Keratinocyte (primary cell): ENCODE data around the gene ALOX5AP. TPM values are rescaled to one million over a fixed set of nuclear protein-coding genes. Genes with fewer than 3 reads are reported as not detected.

Experiments used
- DNase-seq: peaks from one replicate; pipeline ENCODE4 v3.0.0-alpha.2; 2011; ENCODE audit warnings: low read depth, missing footprints, low spot score
- FAIRE-seq: peaks from 2 replicates; lab custom pipeline; 2011; peaks lifted over from hg19 to GRCh38; lab: Jason Lieb, UNC
- H2AFZ ChIP-seq: 2 replicates; pipeline ENCODE4 v1.6.0; 2012; ENCODE audit warnings: low read length, control low read depth, inconsistent platforms; ENCODE audit not compliant: control insufficient read depth
- H3K27ac ChIP-seq: 2 replicates; pipeline ENCODE4 v1.5.1; 2011; ENCODE audit warnings: low read length; ENCODE audit not compliant: control insufficient read depth, insufficient read depth
- H3K27me3 ChIP-seq: 3 replicates; pipeline ENCODE4 v1.6.0; 2011; ENCODE audit warnings: low read length; ENCODE audit not compliant: control insufficient read depth, insufficient read depth; ENCODE audit errors: extremely low read depth
- H3K36me3 ChIP-seq, 2 experiments: 2 replicates in 1 of 2; 3 replicates in 1 of 2; pipeline ENCODE4 v1.5.1; 2011; ENCODE audit warnings: low read length in 2 of 2, mild to moderate bottlenecking in 1 of 2; ENCODE audit not compliant: control insufficient read depth in 2 of 2, insufficient read depth in 2 of 2; ENCODE audit errors: extremely low read depth in 1 of 2
- H3K4me1 ChIP-seq: 3 replicates; pipeline ENCODE4 v1.5.1; 2011; ENCODE audit warnings: low read length; ENCODE audit not compliant: control insufficient read depth, insufficient read depth; ENCODE audit errors: extremely low read depth
- H3K4me2 ChIP-seq: 3 replicates; pipeline ENCODE4 v1.6.0; 2011; ENCODE audit warnings: low read depth, low read length; ENCODE audit not compliant: control insufficient read depth, insufficient read depth; ENCODE audit errors: extremely low read depth
- H3K4me3 ChIP-seq, 3 experiments: fragments of 200-600 bp in 1 of 3; sonication (generic) in 1 of 3; 2 replicates in 2 of 3; 3 replicates in 1 of 3; pipeline ENCODE4 v1.5.1; 2011 to 2016; ENCODE audit warnings: low read length in 3 of 3, mild to moderate bottlenecking in 3 of 3, control low read depth in 2 of 3, inconsistent platforms in 1 of 3, low read depth in 1 of 3, mixed read lengths in 1 of 3, mixed run types in 1 of 3, moderate library complexity in 1 of 3; ENCODE audit not compliant: control insufficient read depth in 2 of 3, insufficient read depth in 2 of 3; ENCODE audit errors: extremely low read depth in 1 of 3
- H3K79me2 ChIP-seq: 2 replicates; pipeline ENCODE4 v1.6.0; 2012; ENCODE audit warnings: low read length; ENCODE audit not compliant: control insufficient read depth, insufficient read depth
- H3K9ac ChIP-seq: 3 replicates; pipeline ENCODE4 v1.6.0; 2011; ENCODE audit warnings: low read length; ENCODE audit not compliant: control insufficient read depth, insufficient read depth; ENCODE audit errors: extremely low read depth
- H3K9me1 ChIP-seq: 3 replicates; pipeline ENCODE4 v1.6.0; 2011; ENCODE audit warnings: low read length; ENCODE audit not compliant: control insufficient read depth, insufficient read depth; ENCODE audit errors: extremely low read depth
- H3K9me3 ChIP-seq: 2 replicates; pipeline ENCODE4 v1.5.1; 2012; ENCODE audit warnings: low read depth, low read length; ENCODE audit not compliant: control insufficient read depth
- H4K20me1 ChIP-seq: 3 replicates; pipeline ENCODE4 v1.6.0; 2011; ENCODE audit warnings: low read length; ENCODE audit not compliant: control insufficient read depth, insufficient read depth; ENCODE audit errors: extremely low read depth
- CTCF ChIP-seq, 3 experiments: IDR thresholded peaks in 1 of 3; conservative IDR thresholded peaks in 1 of 3; optimal IDR thresholded peaks in 1 of 3; 2 replicates in 2 of 3; 3 replicates in 1 of 3; pipeline versions ENCODE3 to v1.5.1; 2011; ENCODE audit warnings: low read length in 3 of 3, mild to moderate bottlenecking in 3 of 3, moderate library complexity in 2 of 3, control low read depth in 1 of 3, inconsistent platforms in 1 of 3; ENCODE audit not compliant: insufficient read depth in 2 of 3; ENCODE audit errors: extremely low read depth in 1 of 3
- EZH2 ChIP-seq: IDR thresholded peaks from one replicate; pipeline ENCODE4 v1.6.1; 2012; ENCODE audit warnings: inconsistent platforms, mild to moderate bottlenecking, low read length, moderate library complexity
- dilution Hi-C: fragments of 300-500 bp; cut with MboI; formaldehyde crosslinking; loops from one replicate; pipeline ENCODE4 v1.7.0; 2020; ENCODE audit warnings: low sequenced_read_pairs; ENCODE audit not compliant: extremely low pct_ligation_motif_present
- polyA plus RNA-seq, 5 experiments: library from polyadenylated mRNA; depleted of rRNA in 3 of 5; stranded (reverse) in 3 of 5; stranded (forward) in 1 of 5; unstranded in 1 of 5; fragments of >200 nt; gene quantifications; 1 replicate in 1 of 5; 2 replicates in 3 of 5; 3 replicates in 1 of 5; pipeline versions ENCODE4 v1.2.1 to v1.2.3, GENCODE V29; 2011 to 2012; ENCODE audit warnings: missing spikeins in 2 of 5, low read depth in 1 of 5, low replicate concordance in 1 of 5

Gene ALOX5AP
- polyA plus RNA-seq, 1 donor (not counting 4 experiments of a cell fraction or from before 2014, with no cell fraction given) = 0.31 TPM

GRCh38 chr13:30708541-30708940, 26.8 kb upstream of the ALOX5AP start:
- Histone ChIP-seq H3K4me2 (no peak overlapping the region), H3K36me3 (no peaks in the 10 kb centered on the region), H3K27ac (no peak overlapping the region), H2AFZ (no peak overlapping the region), H3K4me1 (peaks cover 16% of the 10 kb centered on the region), H3K9me1 (no peaks in the 10 kb centered on the region), H3K9ac (no peak overlapping the region), H3K79me2 (no peaks in the 10 kb centered on the region), H4K20me1 (no peaks in the 10 kb centered on the region), H3K9me3 (no peaks in the 10 kb centered on the region), H3K4me3 (no peak overlapping the region), H3K27me3 (peaks cover 6% of the 10 kb centered on the region)
- DNase-seq (no peak), FAIRE-seq (no peak)
- dilution Hi-C loops = no loop called here
- TF ChIP-seq EZH2 (no peak), CTCF (optimal IDR thresholded peaks at IDR 0.05 in 1 of 3, IDR thresholded peaks at IDR 0.05 in 1 of 3, conservative IDR thresholded peaks at IDR 0.05 in 1 of 3; ENCODE audit: extremely low read depth in 1 of 3, insufficient read depth in 2 of 3, low read length in 3 of 3) (no peak)

- Histone ChIP-seq H3K4me2 (no peak overlapping the region), H3K4me1 (peaks cover 12% of the 10 kb centered on the region), H3K4me3 (no peak overlapping the region), H3K27me3 (no peaks in the 10 kb centered on the region), H3K79me2 (no peaks in the 10 kb centered on the region), H3K9ac (no peak overlapping the region), H3K9me1 (no peaks in the 10 kb centered on the region), H3K9me3 (no peaks in the 10 kb centered on the region), H2AFZ (no peak overlapping the region), H4K20me1 (no peaks in the 10 kb centered on the region), H3K36me3 (no peaks in the 10 kb centered on the region), H3K27ac (no peak overlapping the region)
- DNase-seq (no peak), FAIRE-seq (no peak)
- TF ChIP-seq EZH2 (no peak), CTCF (optimal IDR thresholded peaks at IDR 0.05 in 1 of 3, IDR thresholded peaks at IDR 0.05 in 1 of 3, conservative IDR thresholded peaks at IDR 0.05 in 1 of 3; ENCODE audit: extremely low read depth in 1 of 3, insufficient read depth in 2 of 3, low read length in 3 of 3) (no peak)
- dilution Hi-C loops = no loop called here
These were observed 24.9 kb upstream of the ALOX5AP start for GRCh38 chr13:30710442-30710841.
